ENCODE measurements around the gene SREBF1. TPM values are rescaled to one million over a fixed set of nuclear protein-coding genes. Genes with fewer than 3 reads are reported as not detected.
A peak's percentile ranks its signal among the peaks of the same experiment; 100 is the strongest.
"Not testable (repeated sequence)": the region's sequence is repeated elsewhere in the genome, so short reads cannot be mapped to it uniquely, and the experiment has no call there.

The SREBF1 gene
- total RNA-seq, 1 donor from 2014 or later: 18.9 TPM

DNA sequence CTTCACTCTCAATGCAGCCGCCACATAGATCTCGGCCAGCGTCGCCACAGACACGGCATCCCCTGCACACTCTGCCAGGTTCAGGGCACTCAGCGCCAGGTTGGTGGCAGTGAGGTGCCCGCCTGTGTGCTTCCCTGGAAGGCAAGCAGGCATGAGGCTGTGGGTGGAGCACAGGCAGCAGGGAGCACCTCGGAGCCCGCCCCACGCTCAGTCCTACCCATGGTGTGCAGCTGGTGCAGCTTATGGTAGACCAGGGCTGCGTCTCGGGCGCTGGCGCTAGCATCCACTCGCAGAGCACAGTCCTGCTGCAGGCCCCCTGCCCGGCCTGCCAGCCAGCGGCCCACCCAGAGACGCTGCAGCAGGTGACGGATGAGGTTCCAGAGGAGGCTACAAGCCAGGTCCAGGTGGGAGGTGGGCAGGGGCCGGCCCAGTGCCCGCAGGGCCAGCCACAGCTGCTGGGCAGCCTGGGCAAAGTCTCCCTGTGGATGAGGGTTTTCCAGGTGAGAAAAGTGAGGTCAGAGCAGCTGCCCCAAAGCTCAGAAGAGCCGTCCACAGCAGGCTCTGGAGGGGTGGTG lies 20.5 kb downstream of the SREBF1 start:
- DNase-seq (ENCODE audit: missing footprints) (no peak), ATAC-seq (no peak)
- intact Hi-C loops (cut with DNase I): loop anchor here (5.0 kb wide), 1 partner anchor 216 kb away; no protein-coding TSS in a partner anchor

- ATAC-seq: no peak
- no peak for DNase-seq (ENCODE audit: missing footprints)
- intact Hi-C loops (cut with DNase I): loop anchor here (2.0 to 5.0 kb wide), 2 partner anchors 103 to 217 kb away; no protein-coding TSS in a partner anchor
Measured at GRCh38 chr17:17815436-17816200, 21.2 kb downstream of the SREBF1 start.

- DNase-seq (ENCODE audit: missing footprints): no peak
Measured at GRCh38 chr17:17815062-17815406, 21.8 kb downstream of the SREBF1 start.

GRCh38 chr17:17814162-17815061 lies 22.4 kb downstream of the SREBF1 start:
- ATAC-seq (no peak), DNase-seq (ENCODE audit: missing footprints) (no peak)
- intact Hi-C loops (cut with DNase I): loop anchor here (2.0 to 5.0 kb wide), 2 partner anchors 104 to 218 kb away; no protein-coding TSS in a partner anchor

More at GRCh38 chr17:17815062-17815406, 21.8 kb downstream of the SREBF1 start:
- intact Hi-C loops (cut with DNase I): loop anchor here (2.0 to 5.0 kb wide), 2 partner anchors 104 to 217 kb away; no protein-coding TSS in a partner anchor
- ATAC-seq: peak; percentile 57

DNA sequence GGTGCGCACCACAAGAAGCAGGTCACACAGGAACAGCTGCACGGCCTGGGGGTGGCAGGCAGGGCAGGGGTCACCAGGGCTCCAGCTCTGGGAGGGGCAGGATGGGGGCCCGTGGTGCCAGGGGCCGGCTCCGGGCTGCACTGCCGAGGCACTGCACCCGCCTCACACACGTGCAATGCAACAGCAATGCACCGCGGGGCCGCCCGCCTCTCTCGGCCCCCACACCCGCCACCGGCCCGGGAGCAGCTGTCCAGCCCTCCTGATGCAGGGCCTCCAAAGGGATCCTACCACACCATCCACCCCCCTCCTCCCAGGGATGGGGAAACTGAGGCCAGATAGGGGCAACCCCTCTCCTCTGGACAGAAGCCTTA lies 23.1 kb downstream of the SREBF1 start:
- intact Hi-C loops (cut with DNase I): loop anchor here (2.0 kb wide), 1 partner anchor 105 kb away; no protein-coding TSS in a partner anchor
- DNase-seq (ENCODE audit: missing footprints) (no peak), ATAC-seq (no peak)

DNA sequence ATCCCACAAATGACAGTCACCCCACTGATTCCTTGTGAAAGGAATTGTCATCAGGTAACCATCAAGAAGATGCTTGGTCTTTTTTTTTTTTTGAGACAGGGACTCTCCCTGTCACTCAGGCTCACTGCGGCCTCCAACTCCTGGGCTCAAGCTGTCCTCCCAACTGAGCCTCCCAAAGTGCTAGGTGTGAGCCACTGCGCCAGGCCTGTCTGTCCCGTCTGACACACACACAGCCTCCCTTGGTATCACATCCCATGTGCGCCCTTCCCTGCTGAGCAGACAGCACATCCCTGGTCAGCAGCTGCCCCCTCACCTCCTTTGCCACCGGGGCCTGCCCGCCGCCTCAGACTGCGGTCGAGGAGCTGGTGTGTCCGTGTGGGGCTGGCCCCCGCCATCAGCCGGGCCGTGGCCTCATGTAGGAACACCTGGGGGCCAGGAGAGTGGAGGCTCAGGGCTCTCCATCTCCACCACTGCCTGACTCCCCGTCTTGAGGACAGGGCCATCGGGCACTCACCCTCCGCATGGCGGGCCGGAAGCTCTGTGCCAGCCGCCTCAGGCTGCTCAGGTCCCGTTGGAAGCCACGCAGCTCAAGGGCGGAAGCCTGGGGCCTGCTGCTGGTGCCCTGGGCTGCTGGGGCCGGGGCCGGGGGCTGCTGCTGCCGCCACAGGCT lies 23.6 kb downstream of the SREBF1 start:
- intact Hi-C loops (cut with DNase I): no loop called here

DNA sequence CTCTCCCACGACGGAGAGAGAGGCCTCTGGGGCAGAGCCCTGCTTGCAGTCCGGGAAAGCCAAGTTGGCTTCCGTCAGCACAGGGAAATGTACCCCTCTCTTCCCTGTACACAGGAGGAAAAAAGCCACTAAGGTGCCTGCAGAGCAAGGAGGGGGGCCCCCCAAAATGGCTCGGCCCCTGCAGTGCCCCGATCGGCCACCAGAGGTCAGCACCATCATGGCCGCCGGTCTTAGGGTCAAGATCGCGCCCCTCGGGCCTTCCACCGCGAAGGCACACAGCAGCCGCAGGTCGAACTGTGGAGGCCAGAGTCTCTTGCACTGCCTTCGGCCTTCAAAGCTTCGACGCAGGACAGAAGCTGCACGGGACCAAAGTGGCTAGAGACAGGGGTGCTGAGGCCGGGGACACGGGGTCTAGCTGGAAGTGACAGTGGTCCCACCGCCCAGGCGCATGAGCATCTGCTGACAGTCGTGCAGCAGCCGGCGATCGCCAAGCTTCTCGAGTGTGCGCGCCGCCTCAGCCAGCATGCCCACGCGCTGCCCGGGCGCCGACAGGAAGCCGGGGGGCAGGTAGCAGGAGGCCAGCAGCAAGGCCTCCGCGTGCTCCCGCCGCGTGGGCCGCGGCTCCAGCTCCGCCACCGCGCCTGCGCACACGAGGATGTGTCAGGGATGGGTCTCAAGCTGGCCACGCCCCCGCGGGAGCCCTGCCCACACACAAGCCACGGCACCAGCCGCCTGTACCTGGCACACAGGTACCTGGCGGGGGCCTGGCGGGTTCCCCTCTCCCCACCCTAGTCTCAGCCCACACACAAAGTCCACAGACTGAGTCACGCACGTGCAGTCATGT lies 24.4 kb downstream of the SREBF1 start:
- ATAC-seq (peak; percentile 51), DNase-seq (ENCODE audit: missing footprints) (peak; percentile 88)
- intact Hi-C loops (cut with DNase I): loop anchor here (1.0 kb wide), 1 partner anchor 48 kb away; no protein-coding TSS in a partner anchor

More for the DNA sequence above, 23.6 kb downstream of the SREBF1 start:
- no peak for DNase-seq (ENCODE audit: missing footprints)
- ATAC-seq: no peak

GRCh38 chr17:17811381-17812210 lies 25.2 kb downstream of the SREBF1 start:
- intact Hi-C loops (cut with DNase I): loop anchor here (1.0 kb wide), 1 partner anchor 49 kb away; no protein-coding TSS in a partner anchor
- ATAC-seq: no peak
- DNase-seq (ENCODE audit: missing footprints): no peak

- intact Hi-C loops (cut with DNase I): no loop called here
- DNase-seq (ENCODE audit: missing footprints) (no peak), ATAC-seq (no peak)
Measured at GRCh38 chr17:17810895-17811248, 25.9 kb downstream of the SREBF1 start.

- peak; percentile 47 for ATAC-seq
- no peak for DNase-seq (ENCODE audit: missing footprints)
- intact Hi-C loops (cut with DNase I): no loop called here
Measured at GRCh38 chr17:17810084-17810894, 26.5 kb downstream of the SREBF1 start.

DNA sequence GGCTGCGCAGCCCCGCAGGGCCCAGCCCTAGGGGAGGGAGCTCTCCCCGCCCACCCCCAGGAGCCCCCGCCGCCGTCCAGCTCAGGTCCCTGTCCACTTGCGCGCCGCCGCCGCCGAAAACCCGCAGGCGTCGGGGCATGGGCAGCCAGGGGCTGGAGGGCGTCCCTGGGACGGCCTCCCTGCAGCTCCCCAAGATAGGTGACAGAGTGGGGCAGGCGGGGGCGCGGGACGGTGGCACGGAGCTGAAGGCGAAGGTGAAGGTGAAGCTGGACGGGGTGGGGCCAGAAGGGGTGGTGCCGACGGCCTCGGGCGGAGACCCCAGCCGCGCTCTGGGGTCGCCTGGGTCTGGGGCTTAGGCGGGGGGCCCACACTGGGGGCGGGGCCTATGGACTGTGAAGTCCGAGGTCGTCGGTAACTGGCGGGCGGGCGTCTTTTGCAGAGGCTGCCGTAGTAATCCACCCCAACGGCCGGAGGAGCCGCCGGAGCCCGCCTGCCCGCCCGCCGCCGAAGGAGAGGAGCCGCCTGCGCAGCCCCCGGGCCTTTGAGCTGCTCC lies 27.2 kb downstream of the SREBF1 start:
- intact Hi-C loops (cut with DNase I): loop anchor here (5.0 kb wide), 1 partner anchor 127 kb away; the partner anchor contains the start of gene RAI1
- no peak for DNase-seq (ENCODE audit: missing footprints)
- no peak for ATAC-seq

DNA sequence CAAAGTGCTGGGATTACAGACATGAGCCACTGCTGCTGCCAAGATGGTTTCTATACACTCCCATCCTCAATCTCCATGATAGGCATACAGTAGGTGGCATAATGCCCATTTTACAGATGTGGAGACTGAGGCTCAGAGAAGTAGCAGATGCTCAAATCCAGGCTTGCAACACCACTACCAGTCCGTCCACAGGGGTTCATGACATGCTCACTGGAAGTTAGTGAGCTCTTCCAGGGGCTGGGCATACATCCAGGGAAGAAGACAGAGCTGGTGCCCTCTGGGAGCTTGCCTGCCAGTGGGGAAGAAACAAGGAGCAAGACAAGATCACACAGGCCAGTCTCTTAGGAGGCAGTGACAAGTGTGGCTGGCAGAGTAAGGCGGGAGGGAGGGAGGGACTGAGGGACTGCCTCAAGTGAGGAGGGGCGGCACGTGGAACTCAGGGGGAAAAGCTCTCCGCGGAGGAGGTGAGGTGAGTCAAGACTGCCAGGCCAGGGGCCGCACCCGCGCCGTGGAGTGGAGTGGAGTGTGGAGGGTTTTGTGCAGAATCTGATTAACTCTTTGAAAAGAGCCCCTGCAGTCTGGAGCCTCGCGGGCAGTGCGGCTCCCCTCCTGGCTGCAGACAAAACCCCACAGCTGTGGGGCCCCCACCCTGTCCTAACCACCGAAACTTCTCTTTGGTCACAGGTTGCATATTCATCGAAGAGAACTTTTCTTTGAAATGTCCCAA lies 27.9 kb downstream of the SREBF1 start:
- intact Hi-C loops (cut with DNase I): loop anchor here (5.0 kb wide), 1 partner anchor 127 kb away; the partner anchor contains the start of gene RAI1
- ATAC-seq: no peak
- no peak for DNase-seq (ENCODE audit: missing footprints)

- DNase-seq (ENCODE audit: missing footprints); ATAC-seq: not testable (repeated sequence)
- intact Hi-C loops (cut with DNase I): loop anchor here (5.0 kb wide), 1 partner anchor 126 kb away; the partner anchor contains the start of gene RAI1
Measured at GRCh38 chr17:17808200-17808599, 28.6 kb downstream of the SREBF1 start.

DNA sequence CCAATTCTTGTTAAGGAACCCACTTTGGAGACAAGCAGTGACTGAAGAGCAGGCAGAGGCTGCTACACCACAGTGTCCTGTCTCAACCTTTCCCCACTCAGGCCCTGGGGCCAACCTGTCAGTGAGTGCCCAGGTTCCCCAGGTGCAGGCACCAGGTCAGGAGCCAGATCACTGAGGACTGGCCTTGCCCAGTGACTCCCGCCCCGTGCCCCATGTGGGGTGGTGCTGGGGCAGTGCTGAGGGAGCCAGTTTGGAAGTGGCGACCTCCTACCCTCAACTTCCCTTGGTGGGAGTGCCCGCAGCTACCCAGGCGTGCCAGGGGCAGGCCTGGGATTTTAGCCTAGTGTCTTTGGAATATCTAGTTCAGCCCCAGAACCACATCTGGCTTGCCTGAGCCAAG lies 29.3 kb downstream of the SREBF1 start:
- DNase-seq (ENCODE audit: missing footprints): no peak
- no peak for ATAC-seq
- intact Hi-C loops (cut with DNase I): loop anchor here (5.0 kb wide), 1 partner anchor 125 kb away; the partner anchor contains the start of gene RAI1

Data from Right ventricle myocardium inferior (tissue), 1 donor.